ENCODE results near the gene PIEZO2. TPM values are rescaled to one million over a fixed set of nuclear protein-coding genes. Genes with fewer than 3 reads are reported as not detected.
A peak's percentile ranks its signal among the peaks of the same experiment; 100 is the strongest.
"Not testable (repeated sequence)": the region's sequence is repeated elsewhere in the genome, so short reads cannot be mapped to it uniquely, and the experiment has no call there.

The PIEZO2 gene
- total RNA-seq, 1 donor from 2014 or later = 5.3 TPM

DNA sequence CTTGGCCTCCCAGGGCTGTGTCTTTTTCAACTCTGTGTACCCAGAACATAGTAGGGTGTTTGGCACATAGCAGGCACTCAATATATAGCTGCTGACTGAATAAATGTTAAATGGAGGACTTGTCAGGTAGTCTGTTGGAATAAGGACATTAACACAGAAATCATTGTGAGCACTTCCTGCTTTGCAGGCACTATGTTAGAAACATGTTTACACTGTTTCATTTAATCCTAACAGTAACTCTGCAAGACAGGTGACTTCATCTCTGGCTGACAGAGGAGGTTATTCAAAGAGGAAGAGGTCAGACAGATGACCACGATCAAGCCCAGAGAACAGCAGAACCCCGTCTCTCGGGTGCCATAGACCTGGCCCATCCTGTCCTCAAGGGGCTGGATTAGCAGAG is 28.0 kb upstream of the PIEZO2 start:
- no peaks in the 10 kb centered on the region for H3K27me3 Mint-ChIP-seq (ENCODE audit: low read depth, unreplicated experiment)
- no peaks in the 10 kb centered on the region for H3K79me2 ChIP-seq (ENCODE audit: insufficient read depth, low read length)
- no peak overlapping the region for H3K9ac ChIP-seq (ENCODE audit: low read length)
- no peaks in the 10 kb centered on the region for H3K27me3 ChIP-seq (ENCODE audit: insufficient read depth, low read length)
- no peak for FAIRE-seq
- no peak for DNase-seq (ENCODE audit: low read depth)
- no peak overlapping the region for H3K27ac Mint-ChIP-seq (ENCODE audit: unreplicated experiment)
- H3K4me2 ChIP-seq (ENCODE audit: low read length) = no peak overlapping the region
- no peaks in the 10 kb centered on the region for H4K20me1 ChIP-seq (ENCODE audit: insufficient read depth, low read length)
- H3K27ac ChIP-seq (ENCODE audit: low read depth, low read length) = no peak overlapping the region
- no peaks in the 10 kb centered on the region for H3K9me3 ChIP-seq (ENCODE audit: insufficient read depth, low read depth, low read length)
- H3K4me3 ChIP-seq (ENCODE audit: insufficient read depth, low read depth, low read length) = no peak overlapping the region
- no peaks in the 10 kb centered on the region for H3K36me3 Mint-ChIP-seq (ENCODE audit: low read depth, unreplicated experiment)
- peaks cover 17% of the 10 kb centered on the region for H3K4me1 ChIP-seq (ENCODE audit: insufficient read depth, low read length)
- no peak for TF ChIP-seq EZH2 (IDR thresholded peaks at IDR 0.05; ENCODE audit: insufficient read depth, low read length)
- TF ChIP-seq, protein P1, sequence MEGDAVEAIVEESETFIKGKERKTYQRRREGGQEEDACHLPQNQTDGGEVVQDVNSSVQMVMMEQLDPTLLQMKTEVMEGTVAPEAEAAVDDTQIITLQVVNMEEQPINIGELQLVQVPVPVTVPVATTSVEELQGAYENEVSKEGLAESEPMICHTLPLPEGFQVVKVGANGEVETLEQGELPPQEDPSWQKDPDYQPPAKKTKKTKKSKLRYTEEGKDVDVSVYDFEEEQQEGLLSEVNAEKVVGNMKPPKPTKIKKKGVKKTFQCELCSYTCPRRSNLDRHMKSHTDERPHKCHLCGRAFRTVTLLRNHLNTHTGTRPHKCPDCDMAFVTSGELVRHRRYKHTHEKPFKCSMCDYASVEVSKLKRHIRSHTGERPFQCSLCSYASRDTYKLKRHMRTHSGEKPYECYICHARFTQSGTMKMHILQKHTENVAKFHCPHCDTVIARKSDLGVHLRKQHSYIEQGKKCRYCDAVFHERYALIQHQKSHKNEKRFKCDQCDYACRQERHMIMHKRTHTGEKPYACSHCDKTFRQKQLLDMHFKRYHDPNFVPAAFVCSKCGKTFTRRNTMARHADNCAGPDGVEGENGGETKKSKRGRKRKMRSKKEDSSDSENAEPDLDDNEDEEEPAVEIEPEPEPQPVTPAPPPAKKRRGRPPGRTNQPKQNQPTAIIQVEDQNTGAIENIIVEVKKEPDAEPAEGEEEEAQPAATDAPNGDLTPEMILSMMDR (IDR thresholded peaks at IDR 0.05; ENCODE audit: insufficient read depth, low read depth, low read length) = no peak
- H2AFZ ChIP-seq (ENCODE audit: low read depth, low read length) = no peak overlapping the region
- H3K4me3 Mint-ChIP-seq (ENCODE audit: unreplicated experiment) = peak overlapping the region; percentile 5
- peaks cover 31% of the 10 kb centered on the region for H3K4me1 Mint-ChIP-seq (ENCODE audit: low read depth, unreplicated experiment)
- H3K9me3 Mint-ChIP-seq (ENCODE audit: unreplicated experiment) = peaks cover 3% of the 10 kb centered on the region
- H3K36me3 ChIP-seq (ENCODE audit: insufficient read depth, low read length) = no peaks in the 10 kb centered on the region

DNA sequence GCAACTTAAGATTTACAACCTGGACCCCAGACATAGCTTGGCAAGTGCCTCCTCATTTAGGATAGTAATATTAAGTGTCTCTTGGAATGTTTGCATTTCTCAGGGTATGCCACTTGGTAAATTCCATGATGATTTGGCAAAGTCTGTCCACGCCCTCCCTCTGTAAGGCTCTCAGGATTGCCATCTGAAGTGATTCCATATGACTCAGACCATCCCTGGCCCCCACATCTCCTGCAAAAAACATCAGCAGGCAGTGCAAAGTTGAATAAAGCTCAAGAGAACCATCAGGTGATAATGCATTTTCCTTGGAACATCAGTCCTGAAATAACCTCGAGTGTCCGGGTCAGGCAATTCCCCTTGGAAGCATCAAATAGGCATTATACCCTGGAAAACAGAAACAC is 27.1 kb upstream of the PIEZO2 start:
- peak overlapping the region; percentile 77 for H3K9ac ChIP-seq (ENCODE audit: low read length)
- no peaks in the 10 kb centered on the region for H3K27me3 Mint-ChIP-seq (ENCODE audit: low read depth, unreplicated experiment)
- no peaks in the 10 kb centered on the region for H3K79me2 ChIP-seq (ENCODE audit: insufficient read depth, low read length)
- peaks cover 17% of the 10 kb centered on the region for H3K4me1 ChIP-seq (ENCODE audit: insufficient read depth, low read length)
- H3K27ac Mint-ChIP-seq (ENCODE audit: unreplicated experiment) = peak overlapping the region; percentile 94
- no peak overlapping the region for H2AFZ ChIP-seq (ENCODE audit: low read depth, low read length)
- H4K20me1 ChIP-seq (ENCODE audit: insufficient read depth, low read length) = no peaks in the 10 kb centered on the region
- peaks cover 3% of the 10 kb centered on the region for H3K9me3 Mint-ChIP-seq (ENCODE audit: unreplicated experiment)
- no peaks in the 10 kb centered on the region for H3K36me3 Mint-ChIP-seq (ENCODE audit: low read depth, unreplicated experiment)
- H3K27ac ChIP-seq (ENCODE audit: low read depth, low read length) = peak overlapping the region; percentile 88
- no peaks in the 10 kb centered on the region for H3K27me3 ChIP-seq (ENCODE audit: insufficient read depth, low read length)
- H3K4me3 Mint-ChIP-seq (ENCODE audit: unreplicated experiment) = peak overlapping the region; percentile 34
- no peaks in the 10 kb centered on the region for H3K9me3 ChIP-seq (ENCODE audit: insufficient read depth, low read depth, low read length)
- no peak overlapping the region for H3K4me3 ChIP-seq (ENCODE audit: insufficient read depth, low read depth, low read length)
- no peaks in the 10 kb centered on the region for H3K36me3 ChIP-seq (ENCODE audit: insufficient read depth, low read length)
- peak overlapping the region; percentile 74 for H3K4me2 ChIP-seq (ENCODE audit: low read length)
- DNase-seq (ENCODE audit: low read depth) (peak; percentile 69), FAIRE-seq (no peak)
- peaks cover 31% of the 10 kb centered on the region for H3K4me1 Mint-ChIP-seq (ENCODE audit: low read depth, unreplicated experiment)
- no peak for TF ChIP-seq EZH2 (IDR thresholded peaks at IDR 0.05; ENCODE audit: insufficient read depth, low read length)
- TF ChIP-seq, protein P1 (IDR thresholded peaks at IDR 0.05; ENCODE audit: insufficient read depth, low read depth, low read length) = no peak

DNA sequence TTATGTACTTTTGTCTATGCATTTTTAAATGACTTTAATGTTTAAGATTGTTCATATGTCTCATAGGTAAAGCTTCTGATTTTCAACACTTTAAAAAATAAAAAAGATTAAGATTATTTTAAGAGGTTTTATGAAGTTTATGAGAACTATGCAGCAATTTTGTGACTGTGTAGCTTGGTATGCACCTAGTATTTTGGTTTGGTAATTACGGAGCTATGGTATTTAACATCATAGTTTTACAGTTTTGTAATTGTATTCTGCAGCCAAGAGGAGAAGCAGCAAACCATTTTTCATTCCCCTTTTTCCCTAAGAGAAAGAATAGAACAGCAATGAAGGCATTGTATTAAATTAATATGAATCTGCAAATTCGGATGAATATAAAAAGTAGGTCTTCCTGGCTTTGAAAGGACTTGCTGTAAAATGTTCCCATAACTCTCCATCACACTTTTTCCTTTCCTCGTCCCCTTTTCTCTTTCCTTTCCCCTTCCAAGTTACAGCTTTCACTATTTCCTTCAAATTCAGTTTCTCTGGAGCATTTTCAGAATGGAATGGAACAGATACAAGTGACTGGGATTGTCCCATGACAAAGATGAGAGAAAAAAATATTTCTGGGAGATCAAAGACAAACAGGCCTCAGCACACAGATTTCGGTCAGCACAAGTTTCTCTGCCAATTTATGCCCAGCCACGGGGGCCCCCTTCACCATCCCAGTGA is 26.1 kb upstream of the PIEZO2 start:
- Histone ChIP-seq H3K79me2 (ENCODE audit: insufficient read depth, low read length) (no peaks in the 10 kb centered on the region), H3K36me3 (ENCODE audit: insufficient read depth, low read length) (no peaks in the 10 kb centered on the region), H3K27me3 (ENCODE audit: insufficient read depth, low read length) (no peaks in the 10 kb centered on the region), H4K20me1 (ENCODE audit: insufficient read depth, low read length) (no peaks in the 10 kb centered on the region), H3K4me3 (ENCODE audit: insufficient read depth, low read depth, low read length) (no peak overlapping the region), H3K9me3 (ENCODE audit: insufficient read depth, low read depth, low read length) (no peaks in the 10 kb centered on the region), H3K27ac (ENCODE audit: low read depth, low read length) (peak overlapping the region; percentile 88), H3K9ac (ENCODE audit: low read length) (peak overlapping the region; percentile 77), H3K4me2 (ENCODE audit: low read length) (peak overlapping the region; percentile 74), H2AFZ (ENCODE audit: low read depth, low read length) (peak overlapping the region; percentile 38), H3K4me1 (ENCODE audit: insufficient read depth, low read length) (peaks cover 17% of the 10 kb centered on the region)
- Mint-ChIP-seq H3K36me3 (ENCODE audit: low read depth, unreplicated experiment) (no peaks in the 10 kb centered on the region), H3K27me3 (ENCODE audit: low read depth, unreplicated experiment) (no peaks in the 10 kb centered on the region), H3K4me1 (ENCODE audit: low read depth, unreplicated experiment) (peaks cover 31% of the 10 kb centered on the region), H3K4me3 (ENCODE audit: unreplicated experiment) (no peak overlapping the region), H3K27ac (ENCODE audit: unreplicated experiment) (peak overlapping the region; percentile 94), H3K9me3 (ENCODE audit: unreplicated experiment) (peaks cover 3% of the 10 kb centered on the region)
- TF ChIP-seq, protein P1 (IDR thresholded peaks at IDR 0.05; ENCODE audit: insufficient read depth, low read depth, low read length) = no peak
- no peak for TF ChIP-seq EZH2 (IDR thresholded peaks at IDR 0.05; ENCODE audit: insufficient read depth, low read length)
- peak; percentile 69 for FAIRE-seq
- DNase-seq (ENCODE audit: low read depth) = peak; percentile 74

DNA sequence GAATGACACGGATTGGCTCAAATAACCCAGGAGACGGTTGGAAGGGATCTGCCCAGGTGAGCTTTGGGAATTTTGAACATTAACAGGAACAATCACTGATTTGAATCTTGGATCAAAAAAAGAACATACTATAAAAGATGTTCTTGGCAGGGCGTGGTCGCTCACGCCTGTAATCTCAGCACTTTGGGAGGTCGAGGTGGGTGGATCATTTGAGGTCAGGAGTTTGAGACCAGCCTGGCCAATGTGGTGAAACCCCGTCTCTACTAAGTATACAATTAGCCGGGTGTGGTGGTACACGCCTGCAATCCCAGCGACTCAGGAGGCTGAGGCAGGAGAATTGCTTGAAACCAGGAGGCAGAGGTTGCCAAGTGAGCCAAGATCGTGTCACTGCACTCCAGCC is 24.8 kb upstream of the PIEZO2 start:
- peaks cover 31% of the 10 kb centered on the region for H3K4me1 Mint-ChIP-seq (ENCODE audit: low read depth, unreplicated experiment)

More for the DNA sequence above, 24.8 kb upstream of the PIEZO2 start:
- DNase-seq (ENCODE audit: low read depth); H3K27me3 ChIP-seq (ENCODE audit: insufficient read depth, low read length); H3K27ac ChIP-seq (ENCODE audit: low read depth, low read length); H3K9me3 ChIP-seq (ENCODE audit: insufficient read depth, low read depth, low read length); H3K9ac ChIP-seq (ENCODE audit: low read length); H2AFZ ChIP-seq (ENCODE audit: low read depth, low read length); H4K20me1 ChIP-seq (ENCODE audit: insufficient read depth, low read length); H3K4me2 ChIP-seq (ENCODE audit: low read length); H3K36me3 Mint-ChIP-seq (ENCODE audit: low read depth, unreplicated experiment); H3K4me3 Mint-ChIP-seq (ENCODE audit: unreplicated experiment); H3K27me3 Mint-ChIP-seq (ENCODE audit: low read depth, unreplicated experiment); H3K4me3 ChIP-seq (ENCODE audit: insufficient read depth, low read depth, low read length); H3K79me2 ChIP-seq (ENCODE audit: insufficient read depth, low read length); FAIRE-seq; H3K9me3 Mint-ChIP-seq (ENCODE audit: unreplicated experiment); H3K36me3 ChIP-seq (ENCODE audit: insufficient read depth, low read length): not testable (repeated sequence)
- peak overlapping the region; percentile 44 for H3K27ac Mint-ChIP-seq (ENCODE audit: unreplicated experiment)
- H3K4me1 ChIP-seq (ENCODE audit: insufficient read depth, low read length) = peaks cover 17% of the 10 kb centered on the region
